Neural crest cell (in vitro differentiated cells): Measurements from ENCODE around the gene GPS2. TPM values are rescaled to one million over a fixed set of nuclear protein-coding genes. Genes with fewer than 3 reads are reported as not detected.
"Not testable (repeated sequence)": the region's sequence is repeated elsewhere in the genome, so short reads cannot be mapped to it uniquely, and the experiment has no call there.

Source experiments
- DNase-seq: peaks from one replicate; pipeline ENCODE4 v3.0.0; 2021; ENCODE audit warnings: low read depth, mixed read lengths, low spot score
- H3K27ac Mint-ChIP-seq: one replicate; pipeline ENCODE4 v1.8.0; 2021; ENCODE audit warnings: mild to moderate bottlenecking, mixed read lengths; ENCODE audit not compliant: unreplicated experiment
- H3K27me3 Mint-ChIP-seq: 2 replicates; pipeline ENCODE4 v1.8.0; 2021; ENCODE audit warnings: low read depth, mild to moderate bottlenecking, mixed read lengths
- H3K36me3 Mint-ChIP-seq: 2 replicates; pipeline ENCODE4 v1.8.0; 2021; ENCODE audit warnings: low read depth, mild to moderate bottlenecking, mixed read lengths
- H3K4me1 Mint-ChIP-seq: 2 replicates; pipeline ENCODE4 v1.8.0; 2021; ENCODE audit warnings: mixed read lengths
- H3K4me3 Mint-ChIP-seq: one replicate; pipeline ENCODE4 v1.8.0; 2021; ENCODE audit warnings: mild to moderate bottlenecking, mixed read lengths
- H3K9me3 Mint-ChIP-seq: 2 replicates; pipeline ENCODE4 v1.8.0; 2021; ENCODE audit warnings: mixed read lengths
- CTCF ChIP-seq: fragments of 200-600 bp; sonication (generic); conservative IDR thresholded peaks from 2 replicates; pipeline ENCODE4 v1.5.0; 2021; ENCODE audit warnings: antibody characterized with exemption, mild to moderate bottlenecking
- total RNA-seq: library from RNA; stranded (reverse); gene quantifications from 2 replicates; pipeline ENCODE4 v1.2.1, GENCODE V29; 2021

Gene GPS2
- total RNA-seq, 1 donor from 2014 or later = 84.2 TPM

GRCh38 chr17:7346761-7347614 lies 31.8 kb upstream of the GPS2 start:
- no peak for TF ChIP-seq CTCF
- Mint-ChIP-seq H3K4me1 (peaks cover 20% of the 10 kb centered on the region), H3K27me3 (no peaks in the 10 kb centered on the region), H3K36me3 (no peaks in the 10 kb centered on the region), H3K27ac (no peak overlapping the region), H3K9me3 (no peaks in the 10 kb centered on the region), H3K4me3 (no peak overlapping the region)
- no peak for DNase-seq

- no peak for TF ChIP-seq CTCF
- no peak for DNase-seq
- no peaks in the 10 kb centered on the region for H3K4me1 Mint-ChIP-seq
- H3K27ac Mint-ChIP-seq = no peak overlapping the region
- H3K9me3 Mint-ChIP-seq = no peaks in the 10 kb centered on the region
- no peaks in the 10 kb centered on the region for H3K36me3 Mint-ChIP-seq
- peaks cover 3% of the 10 kb centered on the region for H3K27me3 Mint-ChIP-seq
- H3K4me3 Mint-ChIP-seq = no peak overlapping the region
These were observed 28.1 kb upstream of the GPS2 start for GRCh38 chr17:7343250-7343649.

GRCh38 chr17:7341842-7342241 lies 26.7 kb upstream of the GPS2 start:
- no peak for DNase-seq
- Mint-ChIP-seq H3K4me3 (no peak overlapping the region), H3K27me3 (peaks cover 3% of the 10 kb centered on the region), H3K9me3 (no peaks in the 10 kb centered on the region), H3K36me3 (no peaks in the 10 kb centered on the region), H3K27ac (no peak overlapping the region), H3K4me1 (no peaks in the 10 kb centered on the region)
- TF ChIP-seq CTCF = no peak

GRCh38 chr17:7340179-7340578 lies 25.0 kb upstream of the GPS2 start:
- no peak for DNase-seq
- Mint-ChIP-seq H3K27ac (no peak overlapping the region), H3K27me3 (peaks cover 3% of the 10 kb centered on the region), H3K4me1 (no peaks in the 10 kb centered on the region), H3K36me3 (no peaks in the 10 kb centered on the region), H3K4me3 (no peak overlapping the region), H3K9me3 (no peaks in the 10 kb centered on the region)
- no peak for TF ChIP-seq CTCF

GRCh38 chr17:7337600-7337999 lies 22.4 kb upstream of the GPS2 start:
- H3K4me3 Mint-ChIP-seq, H3K9me3 Mint-ChIP-seq, H3K4me1 Mint-ChIP-seq, H3K27ac Mint-ChIP-seq, DNase-seq, H3K27me3 Mint-ChIP-seq, H3K36me3 Mint-ChIP-seq: not testable (repeated sequence)
